ENCODE measurements around the gene SLC39A1. TPM values are rescaled to one million over a fixed set of nuclear protein-coding genes. Genes with fewer than 3 reads are reported as not detected.
"Not testable (repeated sequence)": the region's sequence is repeated elsewhere in the genome, so short reads cannot be mapped to it uniquely, and the experiment has no call there.

SLC39A1 gene
- total RNA-seq, 2 experiments from 2014 or later, result 41.6 to 44.2 TPM

- BruUV-seq (replicated peaks), result no TSS peak
- Histone ChIP-seq H3K9me2 (ENCODE audit: insufficient read depth, low read length) (no peaks in the 10 kb centered on the region), H3K9me3 (ENCODE audit: low read length) (no peaks in the 10 kb centered on the region), H3K4me3 (ENCODE audit: low read depth, low read length, poor library complexity, severe bottlenecking) (no peak overlapping the region), H2AFZ (ENCODE audit: low read length) (no peak overlapping the region), H3K4me2 (ENCODE audit: low read length) (no peak overlapping the region), H3K79me2 (ENCODE audit: insufficient read depth, low read depth, low read length) (no peaks in the 10 kb centered on the region), H3K4me1 (ENCODE audit: insufficient read depth, low read length, poor library complexity, severe bottlenecking) (no peaks in the 10 kb centered on the region), H3K27ac (ENCODE audit: low read depth, low read length, poor library complexity, severe bottlenecking) (no peak overlapping the region), H4K20me1 (ENCODE audit: insufficient read depth, low read length) (no peaks in the 10 kb centered on the region), H3K36me3 (ENCODE audit: insufficient read depth, low read length) (no peaks in the 10 kb centered on the region)
- no peak for DNase-seq (ENCODE audit: low spot score)
- POLR2A ChIA-PET, result no interaction called here
- TF ChIP-seq CTCF (conservative IDR thresholded peaks at IDR 0.05; ENCODE audit: low read length) (no peak), EZH2phosphoT487 (IDR thresholded peaks at IDR 0.05; ENCODE audit: borderline replicate concordance, low read depth, low read length) (no peak)
- CTCF ChIA-PET (ENCODE audit: unreplicated experiment), result no interaction called here
- intact Hi-C loops (cut with micrococcal nuclease; ENCODE audit: unreplicated experiment), result no loop called here
Measured at GRCh38 chr1:154006136-154006535, 42.8 kb upstream of the SLC39A1 start.

GRCh38 chr1:154000420-154000819 is 37.1 kb upstream of the SLC39A1 start:
- intact Hi-C loops (cut with micrococcal nuclease; ENCODE audit: unreplicated experiment), result no loop called here
- Histone ChIP-seq H3K27ac (ENCODE audit: low read depth, low read length, poor library complexity, severe bottlenecking) (no peak overlapping the region), H3K9me3 (ENCODE audit: low read length) (no peaks in the 10 kb centered on the region; the same call in 1 of the 2 replicates), H3K36me3 (ENCODE audit: insufficient read depth, low read length) (peaks cover 15% of the 10 kb centered on the region), H3K79me2 (ENCODE audit: insufficient read depth, low read depth, low read length) (no peaks in the 10 kb centered on the region), H4K20me1 (ENCODE audit: insufficient read depth, low read length) (no peaks in the 10 kb centered on the region), H3K4me2 (ENCODE audit: low read length) (no peak overlapping the region), H3K4me1 (ENCODE audit: insufficient read depth, low read length, poor library complexity, severe bottlenecking) (no peaks in the 10 kb centered on the region), H3K9me2 (ENCODE audit: insufficient read depth, low read length) (no peaks in the 10 kb centered on the region), H2AFZ (ENCODE audit: low read length) (no peak overlapping the region), H3K4me3 (ENCODE audit: low read depth, low read length, poor library complexity, severe bottlenecking) (no peak overlapping the region)
- TF ChIP-seq EZH2phosphoT487 (IDR thresholded peaks at IDR 0.05; ENCODE audit: borderline replicate concordance, low read depth, low read length) (no peak), CTCF (conservative IDR thresholded peaks at IDR 0.05; ENCODE audit: low read length) (no peak)
- DNase-seq (ENCODE audit: low spot score), result no peak
- CTCF ChIA-PET (ENCODE audit: unreplicated experiment), result no interaction called here
- no TSS peak for BruUV-seq (replicated peaks)
- POLR2A ChIA-PET, result interaction anchor here (0.6 kb wide), 2 partner anchors 9 to 22 kb away, joined by 3 to 7 read pairs; no protein-coding TSS in a partner anchor

- DNase-seq (ENCODE audit: low spot score); H3K4me2 ChIP-seq (ENCODE audit: low read length); H3K4me3 ChIP-seq (ENCODE audit: low read depth, low read length, poor library complexity, severe bottlenecking); H3K9me2 ChIP-seq (ENCODE audit: insufficient read depth, low read length); H3K9me3 ChIP-seq (ENCODE audit: low read length); intact Hi-C loops (cut with micrococcal nuclease; ENCODE audit: unreplicated experiment); H2AFZ ChIP-seq (ENCODE audit: low read length); CTCF ChIA-PET (ENCODE audit: unreplicated experiment); H4K20me1 ChIP-seq (ENCODE audit: insufficient read depth, low read length); H3K27ac ChIP-seq (ENCODE audit: low read depth, low read length, poor library complexity, severe bottlenecking); BruUV-seq (replicated peaks): not testable (repeated sequence)
- POLR2A ChIA-PET, result interaction anchor here (0.7 kb wide), 1 partner anchor 242 kb away, joined by 4 read pairs; no protein-coding TSS in a partner anchor
- Histone ChIP-seq H3K36me3 (ENCODE audit: insufficient read depth, low read length) (peaks cover 50% of the 10 kb centered on the region), H3K79me2 (ENCODE audit: insufficient read depth, low read depth, low read length) (peaks cover 14% of the 10 kb centered on the region), H3K4me1 (ENCODE audit: insufficient read depth, low read length, poor library complexity, severe bottlenecking) (peaks cover 22% of the 10 kb centered on the region)
Measured at GRCh38 chr1:153996882-153997281, 33.5 kb upstream of the SLC39A1 start.
